Stimulated activated naive CD4-positive, alpha-beta T cell (primary cell): ENCODE measurements around the gene NRXN3.

Experiments used
- DNase-seq, 6 experiments: peaks; one replicate each; lab custom pipeline; 2025; lab: John Stamatoyannopoulos, UW

NRXN3 gene

DNA sequence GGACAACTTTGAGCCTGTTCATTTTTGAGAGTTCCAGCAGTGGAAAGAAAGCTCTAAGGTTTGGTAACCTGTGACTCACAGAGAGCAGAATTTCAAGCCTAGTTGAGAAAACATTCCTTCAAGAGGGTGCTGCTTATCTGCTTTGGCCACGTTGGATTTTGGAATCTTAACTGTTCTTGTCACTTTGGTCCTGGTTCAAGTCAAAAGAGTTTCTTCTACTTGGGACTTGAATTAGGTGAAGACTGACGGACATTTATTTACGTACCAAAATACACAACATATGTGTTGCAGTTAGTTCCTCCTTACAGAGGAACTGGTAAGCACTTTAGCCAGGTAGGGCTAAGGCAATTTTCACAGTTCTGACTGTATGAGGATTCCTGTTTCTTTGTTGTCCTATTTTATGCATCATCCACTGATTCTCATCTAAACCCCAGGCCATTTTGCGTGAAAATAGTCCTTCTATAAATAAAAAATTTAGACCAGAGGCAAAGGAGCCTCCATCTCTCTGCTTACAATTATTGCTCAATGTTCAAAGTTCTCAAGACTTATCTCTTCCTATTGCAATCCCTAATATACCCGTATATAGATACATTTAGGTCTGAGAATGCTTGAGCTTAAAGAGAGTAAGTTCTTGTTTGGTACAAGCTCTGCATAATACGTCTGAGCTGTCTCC, 1460.3 kb downstream of the NRXN3 start:
- no peak for DNase-seq

DNA sequence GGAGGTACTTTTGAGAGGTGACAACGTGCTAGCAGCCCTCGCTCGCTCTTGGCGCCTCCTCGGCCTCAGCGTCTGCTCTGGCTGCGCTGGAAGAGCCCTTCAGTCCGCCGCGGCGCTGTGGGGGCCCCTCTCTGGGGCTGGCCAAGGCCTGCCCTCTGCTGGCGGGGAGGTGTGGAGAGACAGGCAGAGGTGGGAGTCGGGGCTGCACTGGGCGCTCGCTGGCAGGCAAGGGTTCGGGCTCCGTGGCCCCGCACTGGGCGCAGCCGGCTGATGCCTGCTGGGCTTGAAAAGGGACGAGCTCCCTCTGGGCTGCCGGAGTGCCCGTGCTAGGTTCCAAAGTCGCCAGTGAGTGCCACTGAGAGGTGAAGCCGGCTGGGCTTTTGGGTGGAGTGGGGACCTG, 1461.1 kb downstream of the NRXN3 start:
- DNase-seq = no peak

DNA sequence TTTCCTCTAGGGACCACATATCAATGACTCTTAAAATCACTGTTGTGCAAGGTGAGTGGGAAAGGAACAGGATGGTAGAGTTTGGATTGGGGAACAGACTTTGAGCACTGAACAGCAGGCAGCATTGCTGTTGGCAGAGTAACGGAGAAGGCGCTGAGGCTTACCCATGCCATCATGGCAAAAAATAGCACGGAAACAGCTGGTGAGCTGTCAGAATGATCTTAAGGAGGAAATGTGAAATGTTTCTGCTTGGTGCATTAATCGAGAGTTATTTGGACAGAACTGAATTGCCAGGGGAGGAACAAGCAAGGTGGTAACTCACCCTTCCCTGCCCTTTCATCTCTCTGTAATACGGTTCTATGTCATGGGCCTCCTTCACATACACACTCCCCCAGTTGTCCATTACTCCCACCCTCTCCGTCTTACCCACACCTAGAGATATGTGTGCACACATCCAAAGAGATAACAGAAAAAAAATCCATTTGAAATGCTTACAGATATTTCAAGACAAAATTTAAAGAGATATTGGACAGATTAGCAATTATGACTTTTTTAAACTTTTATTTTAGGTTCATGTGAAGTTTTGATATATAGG, 1468.6 kb downstream of the NRXN3 start:
- no peak for DNase-seq

DNA sequence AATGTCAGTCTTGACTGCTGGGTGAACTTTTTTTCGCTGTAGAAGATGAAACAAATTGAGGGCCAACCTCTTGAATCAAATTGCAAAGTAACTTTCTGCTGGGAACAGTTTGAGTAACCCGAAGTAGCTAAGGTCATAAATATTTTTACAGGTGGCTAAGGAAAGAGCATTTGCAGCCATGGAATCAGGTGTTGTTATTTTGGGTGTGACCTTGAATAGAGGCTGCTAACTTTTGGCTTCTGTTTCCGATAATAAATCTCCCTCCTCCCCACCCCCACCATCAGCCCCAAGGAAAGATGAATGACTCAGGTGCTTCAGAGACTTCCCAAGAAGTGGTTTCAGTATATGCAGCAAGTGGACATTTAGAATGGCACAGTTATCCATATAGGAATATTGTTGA, 1469.4 kb downstream of the NRXN3 start:
- no peak for DNase-seq

DNA sequence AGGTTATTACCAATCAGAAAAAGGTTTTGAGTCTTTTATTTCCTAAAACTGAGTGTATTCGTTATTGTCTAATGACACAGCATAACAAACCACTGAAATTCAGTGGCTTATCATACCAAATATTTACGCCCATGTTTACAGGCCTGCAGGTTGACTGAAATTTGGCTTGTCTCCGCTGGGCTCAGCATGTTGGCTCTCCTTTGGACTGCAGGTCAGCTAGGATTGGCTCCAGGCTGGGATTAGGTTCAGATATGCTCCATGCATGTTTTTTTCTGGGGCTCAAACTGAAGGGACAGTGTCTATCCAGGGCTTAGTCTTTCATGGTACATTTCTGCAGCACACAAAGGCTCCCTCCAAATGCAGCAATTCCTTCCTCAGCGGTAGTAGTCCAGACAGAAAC, 1471.2 kb downstream of the NRXN3 start:
- no peak for DNase-seq

DNA sequence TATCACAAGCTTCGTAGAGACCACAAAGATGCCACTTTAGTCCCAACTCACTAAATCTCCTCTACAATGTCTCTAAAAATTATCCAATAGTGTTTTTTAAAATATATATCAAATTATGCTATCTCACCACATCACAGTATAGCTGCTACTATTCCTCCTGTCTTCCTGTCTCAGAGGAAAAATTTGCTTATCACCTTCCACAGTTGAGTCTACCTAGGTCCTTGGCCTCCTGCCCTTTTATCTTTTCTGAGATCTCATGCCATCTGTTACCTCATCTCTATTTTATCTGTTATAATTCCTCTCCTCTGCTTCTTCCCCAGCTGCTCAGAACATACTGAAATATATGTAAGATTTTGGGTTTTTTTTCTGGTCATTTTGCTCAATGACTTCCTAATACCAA, 1473.0 kb downstream of the NRXN3 start:
- DNase-seq = no peak

DNA sequence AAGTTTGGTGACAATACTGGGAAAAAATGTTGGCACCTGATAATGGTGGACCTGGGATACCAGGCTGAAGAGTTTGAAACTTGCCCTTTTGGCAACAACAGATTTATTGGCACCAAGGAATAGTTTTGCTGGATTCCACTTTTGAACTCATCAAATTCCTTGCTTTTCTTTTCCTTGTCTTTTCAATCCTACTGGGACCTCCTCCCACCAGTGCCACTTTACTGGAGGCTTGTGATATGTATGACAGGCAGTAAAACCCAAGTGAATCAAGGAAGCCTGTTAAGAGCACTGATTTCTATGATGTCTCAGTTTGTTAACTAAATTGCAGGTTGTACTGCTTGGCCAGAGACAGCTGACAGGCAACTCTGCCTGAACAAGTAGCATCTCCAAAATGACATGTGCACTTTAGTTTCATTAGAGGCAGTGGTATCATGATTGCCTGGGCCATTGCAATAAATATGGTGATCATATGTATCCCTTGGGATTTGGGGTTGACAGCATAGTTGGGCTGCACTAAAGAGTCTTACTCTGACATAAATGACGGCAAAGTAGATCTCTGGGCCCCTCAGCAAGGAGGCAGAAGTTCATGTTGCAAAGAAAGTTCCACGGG, 1475.7 kb downstream of the NRXN3 start:
- DNase-seq = no peak

DNA sequence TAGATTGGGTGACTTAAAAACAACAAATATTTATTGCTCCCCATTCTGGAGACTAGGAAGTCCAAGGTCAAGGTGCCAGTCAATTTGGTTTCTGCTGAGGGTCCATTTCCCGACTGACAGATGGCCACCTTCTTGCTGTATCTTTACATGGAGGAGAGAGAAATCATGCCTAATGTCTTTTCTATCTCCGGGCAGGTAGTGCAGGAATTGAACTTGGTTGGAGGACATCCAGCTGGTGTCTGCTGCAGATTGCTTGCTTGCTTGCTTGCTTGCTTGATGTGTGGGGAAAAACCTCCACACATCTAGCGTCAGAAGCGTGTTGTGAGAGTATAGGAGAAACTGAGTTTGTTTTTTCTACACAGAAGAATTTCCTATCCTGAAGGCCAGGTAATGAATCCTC, 1479.7 kb downstream of the NRXN3 start:
- DNase-seq = no peak

DNA sequence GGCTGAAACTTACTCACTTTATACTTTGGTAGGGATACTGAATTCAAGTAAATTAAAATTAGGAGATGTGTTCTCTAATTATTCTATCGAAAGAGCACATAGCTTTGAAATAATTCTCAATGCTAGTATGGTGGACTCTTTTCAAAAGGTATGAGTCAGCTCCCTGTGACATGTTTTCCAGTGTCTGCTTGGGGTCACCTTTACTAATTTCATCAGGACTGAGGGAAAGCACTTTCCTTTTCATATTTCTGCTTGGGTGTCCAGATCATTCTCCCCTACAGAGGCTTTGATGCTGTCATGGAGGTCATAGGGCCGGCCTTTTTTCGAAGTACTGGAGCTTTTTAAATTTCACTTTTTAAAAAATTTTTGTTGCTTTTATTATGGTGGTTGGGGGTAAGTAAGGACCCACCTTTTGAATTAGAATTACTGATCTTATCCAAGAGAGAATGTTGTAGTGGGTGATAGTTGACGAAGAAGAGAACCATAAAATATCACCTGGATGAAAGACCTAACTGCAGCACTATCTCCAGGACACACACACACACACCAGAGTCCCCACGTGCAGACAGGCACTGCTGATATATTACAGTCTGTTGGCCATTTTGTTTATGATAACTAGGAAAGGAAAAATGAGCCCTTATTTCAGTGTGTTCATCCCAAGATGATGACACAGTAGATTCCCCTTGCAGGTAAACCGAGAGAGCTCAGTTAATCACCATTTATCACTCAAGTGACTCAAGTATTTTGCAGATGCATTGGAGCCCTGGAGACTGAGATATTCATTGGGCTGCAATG, 1482.5 kb downstream of the NRXN3 start:
- no peak for DNase-seq

DNA sequence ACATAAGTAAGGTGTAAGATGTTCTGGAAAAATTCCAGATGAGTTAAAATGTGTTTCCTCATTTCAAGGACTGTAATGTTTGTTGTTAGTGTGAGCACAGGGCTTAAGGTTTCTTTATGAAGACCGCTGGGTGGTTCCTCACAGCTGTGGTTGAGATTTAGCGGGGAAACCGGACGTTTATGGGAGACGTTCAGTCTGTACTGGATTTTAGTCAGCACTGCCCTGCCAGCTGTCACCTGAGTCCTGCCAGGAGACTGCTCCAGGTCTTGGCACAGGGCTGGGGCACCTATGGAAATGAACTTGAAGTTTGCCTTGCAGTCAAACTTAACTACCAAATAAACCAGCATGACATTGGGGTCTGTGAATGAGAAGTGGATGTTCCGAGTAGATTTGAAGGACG, 1485.9 kb downstream of the NRXN3 start:
- no peak for DNase-seq

DNA sequence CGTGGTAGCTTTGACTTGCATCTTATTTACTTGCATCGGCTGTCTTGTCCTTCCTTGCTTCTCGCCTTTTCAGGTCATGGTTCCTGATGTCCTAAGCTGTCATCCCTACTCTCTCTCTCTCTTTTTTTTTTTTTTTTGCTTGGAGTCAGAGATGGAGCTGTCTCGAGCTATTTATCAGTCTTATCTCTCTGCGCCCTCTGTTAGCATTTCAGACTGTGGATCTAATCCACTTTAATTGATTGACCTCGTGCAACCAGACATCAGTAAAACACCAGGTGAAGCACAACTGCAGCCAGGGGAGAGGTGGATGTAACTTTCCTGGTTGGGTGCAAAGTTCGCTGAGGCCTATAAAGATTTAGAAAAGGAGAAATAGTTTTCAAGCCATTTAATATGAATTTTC, 1486.3 kb downstream of the NRXN3 start:
- no peak for DNase-seq

DNA sequence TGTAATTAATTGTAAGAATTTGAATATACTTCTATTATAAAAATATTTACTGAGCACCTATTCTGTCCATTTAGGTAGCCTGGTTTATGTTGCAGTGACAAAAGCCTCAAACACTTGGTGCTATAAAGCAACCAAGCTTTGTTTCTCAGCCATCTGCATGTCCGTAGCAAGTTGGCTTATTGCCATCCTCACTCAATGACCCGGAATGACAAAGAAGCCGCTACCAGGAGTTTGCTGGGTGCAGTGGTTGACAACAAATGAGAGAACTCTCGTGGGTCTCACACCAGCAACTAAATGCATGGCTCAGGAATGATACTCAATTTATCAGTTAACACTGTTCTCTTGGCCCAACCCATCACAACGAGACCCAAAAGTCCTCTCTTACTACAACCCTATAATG, 1488.0 kb downstream of the NRXN3 start:
- DNase-seq = no peak

DNA sequence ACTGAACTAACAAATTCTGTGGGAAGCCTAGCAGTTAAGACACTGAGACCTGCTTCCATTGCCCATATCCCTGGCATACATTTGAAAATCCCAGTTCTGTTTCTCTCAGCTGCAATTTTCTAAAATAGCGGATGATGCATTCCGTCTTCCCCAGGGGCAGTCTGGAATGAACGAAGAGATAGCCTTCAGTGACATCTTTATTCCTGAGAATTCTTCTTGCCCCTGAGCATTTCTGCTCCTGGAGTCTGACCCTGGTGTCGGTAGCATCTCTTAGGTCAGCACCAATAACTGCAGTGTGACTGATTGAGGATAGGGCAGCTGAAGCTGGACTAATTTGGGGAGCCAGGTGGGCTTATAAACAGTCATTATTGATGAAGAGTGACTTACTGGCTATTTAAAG, 1488.6 kb downstream of the NRXN3 start:
- DNase-seq = no peak

DNA sequence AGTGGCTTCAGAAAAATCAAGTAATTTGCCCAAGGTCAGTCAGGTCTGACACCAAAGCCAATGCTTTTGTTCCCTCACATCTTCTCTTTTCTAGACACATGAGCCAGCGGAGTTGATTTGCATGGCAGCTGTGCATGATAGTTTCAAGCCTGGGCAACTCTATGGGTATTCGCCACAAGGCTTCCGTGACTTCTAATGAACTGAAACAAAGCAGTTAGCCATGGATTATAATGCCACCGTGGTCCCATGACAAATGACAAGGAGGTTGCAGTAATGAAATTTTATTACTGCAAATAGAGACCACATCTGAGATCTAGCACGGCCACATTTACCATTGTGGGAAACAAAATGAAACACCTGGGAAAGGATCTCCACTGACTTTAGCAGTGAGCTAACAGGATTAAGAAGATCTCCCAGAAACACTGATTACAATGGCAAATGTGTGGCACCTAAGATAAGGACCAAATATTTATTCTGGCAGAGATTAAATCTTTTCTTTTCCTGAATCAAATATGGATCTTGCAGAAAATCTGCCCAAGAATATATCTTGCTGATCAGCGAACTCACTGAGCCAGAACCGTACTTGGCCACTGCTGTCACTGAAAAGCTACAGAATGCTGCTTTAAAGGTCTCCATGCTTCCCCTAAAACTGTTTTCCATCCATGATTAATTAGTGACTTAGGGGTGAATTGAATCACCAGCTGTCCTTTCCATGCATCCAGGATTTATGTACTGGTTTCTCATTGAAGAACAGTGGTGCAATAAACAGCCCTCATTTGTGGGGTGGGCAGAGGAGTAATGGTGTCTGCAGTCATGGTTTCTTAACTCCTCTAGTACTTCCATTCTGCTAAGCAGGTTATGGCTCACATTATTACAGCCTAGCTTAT, 1490.1 kb downstream of the NRXN3 start:
- no peak for DNase-seq

DNA sequence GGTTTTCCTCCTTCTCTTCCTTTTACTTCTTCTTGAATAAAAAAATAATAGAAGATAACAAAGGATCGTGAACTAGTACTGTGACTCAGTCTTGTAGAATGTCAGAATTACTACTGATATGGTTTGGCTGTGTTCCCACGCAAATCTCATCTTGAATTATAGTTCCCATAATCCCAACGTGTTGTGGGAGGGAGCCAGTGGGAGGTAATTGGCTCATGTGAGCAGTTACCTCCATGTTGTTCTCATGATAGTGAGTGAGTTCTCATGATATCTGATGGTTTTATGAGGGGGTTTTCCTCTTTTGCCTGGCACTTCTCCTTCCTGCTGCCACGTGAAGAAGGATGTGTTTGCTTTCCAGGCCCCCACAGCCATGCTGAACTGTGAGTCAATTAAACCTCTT, 1491.6 kb downstream of the NRXN3 start:
- no peak for DNase-seq

DNA sequence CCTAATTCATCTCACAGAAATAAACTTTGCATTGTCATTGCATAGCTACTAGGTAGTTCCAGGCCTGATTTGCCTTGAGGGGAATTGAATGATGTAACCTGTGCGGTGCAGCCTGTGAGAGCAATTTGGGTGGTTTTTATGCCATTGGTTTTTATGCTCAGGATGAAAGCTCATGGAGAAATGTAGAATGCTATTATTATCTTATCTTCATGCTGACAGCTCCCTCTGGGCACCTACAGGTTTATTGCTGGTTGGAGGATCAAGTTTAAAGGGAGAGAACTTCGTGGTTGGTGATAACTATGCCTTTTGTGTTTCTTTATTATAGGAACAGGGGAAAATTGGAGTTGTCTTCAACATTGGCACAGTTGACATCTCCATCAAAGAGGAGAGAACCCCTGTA, 1493.3 kb downstream of the NRXN3 start:
- no peak for DNase-seq

DNA sequence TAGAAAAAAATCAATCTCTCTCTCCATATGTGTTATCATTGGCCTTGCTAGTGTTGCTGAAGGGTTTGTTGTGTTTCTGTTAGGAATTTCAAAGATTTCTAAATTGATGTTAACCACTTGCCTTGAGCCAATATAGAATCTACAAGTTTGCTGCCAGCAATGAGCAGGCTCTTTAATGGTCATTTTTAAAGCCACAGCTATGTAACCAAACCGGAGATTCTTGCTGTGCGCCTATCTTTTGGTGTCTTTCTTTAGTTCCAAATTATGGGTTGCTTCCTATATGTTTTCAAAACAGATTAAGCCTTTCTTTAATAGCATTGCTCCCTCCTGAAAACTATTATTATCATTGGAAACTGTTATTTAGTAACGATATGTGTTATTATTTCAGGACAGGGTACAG, 1495.4 kb downstream of the NRXN3 start:
- DNase-seq = no peak

DNA sequence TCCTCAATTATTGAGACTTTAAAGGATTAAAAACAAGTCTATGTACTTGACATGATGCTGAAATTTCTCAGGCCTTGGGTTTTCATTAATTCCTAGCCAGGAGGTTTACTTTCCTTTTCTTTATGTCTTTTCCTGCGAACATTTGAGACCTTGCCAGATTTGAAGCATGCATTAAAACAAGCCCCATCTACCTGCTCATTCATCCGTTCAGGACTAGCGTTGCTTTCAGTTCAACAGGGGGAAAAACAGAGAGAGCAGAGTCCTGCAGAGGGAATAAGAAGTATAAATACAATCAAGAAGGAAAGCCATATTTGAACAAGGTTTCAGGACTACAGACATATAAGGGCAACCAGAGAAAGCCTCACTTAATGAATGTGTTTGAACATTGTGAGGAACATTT, 1498.8 kb downstream of the NRXN3 start:
- no peak for DNase-seq

DNA sequence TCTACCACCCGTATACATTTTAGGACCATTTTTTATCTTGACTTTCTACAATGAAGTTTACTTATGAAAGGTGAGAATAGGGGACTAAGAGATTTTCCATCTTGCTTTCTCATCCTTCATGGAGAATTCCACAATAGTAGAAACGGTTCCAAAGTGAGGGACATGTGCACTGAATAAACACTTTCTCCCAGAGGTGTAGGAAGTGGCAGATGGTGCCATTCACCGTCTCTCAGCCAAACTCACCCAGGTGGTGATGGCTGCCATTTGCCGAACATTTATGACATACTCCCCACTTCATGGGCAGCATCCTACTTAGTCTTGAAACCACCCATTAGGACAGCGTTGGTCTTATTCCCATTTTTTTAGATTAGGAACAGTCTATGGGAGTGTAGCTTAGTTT, 1500.6 kb downstream of the NRXN3 start:
- no peak for DNase-seq

DNA sequence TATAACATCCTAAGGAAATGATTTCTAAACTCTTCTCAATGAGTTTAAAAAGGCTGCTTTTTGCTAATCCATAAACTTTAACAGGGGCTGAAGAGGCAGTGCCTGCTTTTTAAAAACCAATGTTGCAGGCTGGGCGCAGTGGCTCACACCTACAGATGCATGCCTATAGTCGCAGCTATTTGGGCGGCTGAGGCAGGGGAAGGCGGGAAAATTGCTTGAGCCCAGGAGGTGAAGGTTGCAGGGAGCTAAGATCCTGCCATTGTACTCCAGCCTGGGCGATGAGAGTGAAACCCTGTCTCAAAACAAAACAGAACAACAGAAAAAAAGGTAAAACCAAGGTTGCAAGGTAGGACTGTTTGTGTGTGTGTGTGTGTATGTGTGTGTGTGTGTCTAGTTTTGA, 1509.9 kb downstream of the NRXN3 start:
- no peak for DNase-seq

DNA sequence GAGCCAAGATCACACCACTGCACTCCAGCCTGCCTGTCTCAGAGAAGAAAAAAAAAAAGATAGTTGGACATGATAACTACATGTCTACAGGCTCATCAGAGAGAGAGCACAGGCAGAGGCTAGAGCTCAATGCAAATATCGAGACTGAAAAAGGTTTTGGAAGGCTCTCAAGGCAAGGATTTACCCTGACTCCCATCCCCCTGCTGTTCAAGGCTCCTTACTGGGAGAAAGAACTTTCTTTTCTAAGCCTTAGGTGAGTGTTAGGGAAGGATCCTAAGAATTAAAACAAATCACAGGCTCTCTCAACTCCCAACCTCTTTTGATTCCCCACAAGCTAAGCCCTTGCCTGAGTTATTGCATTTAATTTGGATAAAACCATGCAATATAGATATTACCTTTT, 1516.0 kb downstream of the NRXN3 start:
- no peak for DNase-seq

DNA sequence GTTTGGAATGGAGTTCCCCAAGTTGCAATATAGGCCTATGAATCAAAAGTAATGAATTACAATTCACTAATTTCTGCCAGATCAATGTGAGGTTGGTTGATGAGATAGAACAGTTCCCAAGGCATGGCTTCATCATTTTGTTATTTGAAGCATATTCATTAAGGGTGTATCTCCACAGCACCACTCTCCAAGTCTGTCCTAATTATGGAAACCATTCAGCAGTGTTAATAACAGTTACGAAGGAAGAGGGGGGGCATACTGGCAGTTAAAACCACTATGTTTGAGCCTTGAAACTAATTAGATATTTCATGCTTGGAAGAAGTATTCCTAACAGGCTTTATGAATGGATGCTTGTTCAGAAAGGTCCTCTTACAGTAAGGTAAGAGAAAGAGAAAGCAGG, 1520.8 kb downstream of the NRXN3 start:
- DNase-seq = no peak
